Fibroblast of mammary gland (primary cell): Measurements from ENCODE around the gene HSPG2.

Experiments used
- DNase-seq: peaks from one replicate; pipeline ENCODE4 v3.0.0-alpha.2; 2010; ENCODE audit warnings: low read depth
- H3K4me3 ChIP-seq: 2 replicates; pipeline ENCODE4 v1.5.1; 2011; ENCODE audit warnings: low read depth, mild to moderate bottlenecking, low read length, moderate library complexity; ENCODE audit not compliant: control insufficient read depth
- TF ChIP-seq, protein P1 (sequence below): conservative IDR thresholded peaks from 2 replicates; pipeline ENCODE4 v1.5.1; 2011; ENCODE audit warnings: low read depth, low read length, inconsistent platforms; ENCODE audit not compliant: control insufficient read depth, insufficient read depth

Gene HSPG2

GRCh38 chr1:21942464-21942863 lies 5.4 kb upstream of the HSPG2 start:
- DNase-seq: no peak
- no peak overlapping the region for H3K4me3 ChIP-seq
- TF ChIP-seq, protein P1, sequence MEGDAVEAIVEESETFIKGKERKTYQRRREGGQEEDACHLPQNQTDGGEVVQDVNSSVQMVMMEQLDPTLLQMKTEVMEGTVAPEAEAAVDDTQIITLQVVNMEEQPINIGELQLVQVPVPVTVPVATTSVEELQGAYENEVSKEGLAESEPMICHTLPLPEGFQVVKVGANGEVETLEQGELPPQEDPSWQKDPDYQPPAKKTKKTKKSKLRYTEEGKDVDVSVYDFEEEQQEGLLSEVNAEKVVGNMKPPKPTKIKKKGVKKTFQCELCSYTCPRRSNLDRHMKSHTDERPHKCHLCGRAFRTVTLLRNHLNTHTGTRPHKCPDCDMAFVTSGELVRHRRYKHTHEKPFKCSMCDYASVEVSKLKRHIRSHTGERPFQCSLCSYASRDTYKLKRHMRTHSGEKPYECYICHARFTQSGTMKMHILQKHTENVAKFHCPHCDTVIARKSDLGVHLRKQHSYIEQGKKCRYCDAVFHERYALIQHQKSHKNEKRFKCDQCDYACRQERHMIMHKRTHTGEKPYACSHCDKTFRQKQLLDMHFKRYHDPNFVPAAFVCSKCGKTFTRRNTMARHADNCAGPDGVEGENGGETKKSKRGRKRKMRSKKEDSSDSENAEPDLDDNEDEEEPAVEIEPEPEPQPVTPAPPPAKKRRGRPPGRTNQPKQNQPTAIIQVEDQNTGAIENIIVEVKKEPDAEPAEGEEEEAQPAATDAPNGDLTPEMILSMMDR: no peak

DNA sequence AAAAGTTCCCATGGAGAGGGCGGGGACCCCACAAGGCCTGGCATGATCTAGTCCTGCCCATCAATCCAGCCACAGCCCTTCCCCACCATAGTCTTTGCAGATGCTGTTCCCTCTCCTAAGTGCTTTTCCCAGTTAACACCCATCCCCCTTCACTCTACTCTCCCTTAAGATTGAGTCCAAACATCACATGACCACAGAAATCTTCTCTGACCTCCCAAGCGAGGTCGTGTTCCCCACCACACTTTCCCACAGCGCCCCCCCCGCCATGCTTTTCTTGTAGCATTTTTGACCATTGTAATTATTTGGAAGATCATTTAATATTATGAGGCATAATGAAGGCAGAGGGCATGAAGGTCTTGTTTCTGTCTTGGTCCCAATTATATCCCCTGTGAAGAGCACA lies 4.3 kb upstream of the HSPG2 start:
- TF ChIP-seq, protein P1: no peak

DNA sequence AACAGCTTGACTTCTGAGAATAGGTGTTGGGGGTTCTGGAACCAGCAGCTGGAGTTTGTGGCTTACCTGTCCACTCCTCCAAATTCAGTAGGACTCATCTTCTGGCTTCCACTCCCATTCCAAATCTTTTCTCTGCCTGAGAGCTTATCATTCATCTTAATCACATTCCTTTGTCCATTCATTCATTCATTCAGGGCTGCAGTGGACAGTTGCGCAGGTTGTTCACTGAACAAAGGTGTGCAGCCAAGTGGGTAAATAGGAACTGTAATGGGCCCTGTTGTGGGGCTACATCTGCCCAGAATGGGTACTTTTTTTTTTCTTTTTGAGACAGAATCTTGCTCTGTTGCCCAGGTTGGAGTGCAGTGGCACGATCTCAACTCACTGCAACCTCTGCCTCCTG lies 3.4 kb upstream of the HSPG2 start:
- no peak for DNase-seq
- TF ChIP-seq, protein P1: no peak

More for the DNA sequence above, 4.3 kb upstream of the HSPG2 start:
- H3K4me3 ChIP-seq: no peak overlapping the region
- DNase-seq: no peak

DNA sequence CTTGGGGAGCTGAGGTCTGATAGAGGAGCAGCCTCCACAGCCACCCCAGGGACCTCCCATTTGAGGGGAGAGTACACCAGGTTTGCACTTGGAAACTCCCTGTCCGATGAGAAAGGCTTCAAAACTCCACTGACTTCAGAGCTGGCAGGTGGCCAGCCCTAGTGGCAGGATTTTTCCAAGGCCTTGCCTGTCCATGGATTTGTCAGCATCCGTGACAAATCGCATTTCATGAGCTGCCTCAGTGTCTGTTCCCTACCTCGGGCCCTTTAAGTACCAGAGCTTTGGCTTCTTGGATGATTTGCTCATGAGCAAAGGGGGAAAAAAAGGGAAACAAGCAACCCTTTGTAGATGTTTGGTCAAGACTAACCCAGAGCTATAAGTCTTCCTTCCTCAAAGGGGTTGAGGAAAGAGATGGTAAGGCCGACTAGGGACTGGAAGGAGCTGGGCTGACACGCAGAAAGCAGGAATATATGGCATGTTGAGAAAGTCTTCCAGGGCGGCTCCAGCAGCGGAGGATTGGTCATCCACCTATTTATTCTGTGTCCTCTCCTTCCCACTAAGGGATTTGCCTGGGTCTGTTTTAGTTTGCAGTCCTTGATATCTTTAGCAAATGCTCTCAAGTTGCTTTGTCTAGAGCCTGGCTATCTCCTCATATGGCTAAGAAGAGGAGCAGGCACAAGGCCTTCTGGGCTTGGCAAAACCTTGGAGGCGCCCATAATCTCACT lies 2.7 kb upstream of the HSPG2 start:
- H3K4me3 ChIP-seq: no peak overlapping the region
- TF ChIP-seq, protein P1: peak; percentile 59
- peak; percentile 97 for DNase-seq

More for the DNA sequence above, 3.4 kb upstream of the HSPG2 start:
- H3K4me3 ChIP-seq: no peak overlapping the region

- DNase-seq: no peak
- H3K4me3 ChIP-seq: no peak overlapping the region
- TF ChIP-seq, protein P1: no peak
Measured at GRCh38 chr1:21938732-21939538, 1.8 kb upstream of the HSPG2 start.

- peak; percentile 68 for DNase-seq
- TF ChIP-seq, protein P1: no peak
- H3K4me3 ChIP-seq: peak overlapping the region; percentile 13
Measured at GRCh38 chr1:21937372-21938121, 437 bp upstream of the HSPG2 start.
